ENCODE measurements around the gene WDFY4. TPM values are rescaled to one million over a fixed set of nuclear protein-coding genes. Genes with fewer than 3 reads are reported as not detected.
A peak's percentile ranks its signal among the peaks of the same experiment; 100 is the strongest.

Gene WDFY4
- total and polyA plus RNA-seq, 9 of the 15 experiments (the other 6 are each of a cell fraction or from before 2014, with no cell fraction given) = 0.01 to 0.02 (median 0.01) TPM; not detected in 6

- in situ Hi-C loops (cut with MboI) (loop anchor here (10.0 kb wide), 2 partner anchors 289 to 861 kb away; no protein-coding TSS in a partner anchor), intact Hi-C loops (cut with micrococcal nuclease) (loop anchor here (5.0 kb wide), 2 partner anchors 46 to 291 kb away; partner anchors contain the start of gene ARHGAP22)
- H3K4me3 ChIP-seq = no peak overlapping the region
- H3K9me3 ChIP-seq (replicated peaks; ENCODE audit: control insufficient read depth, insufficient read depth, low read depth, low read length) = no peaks in the 10 kb centered on the region
- no peak overlapping the region for H3K9ac ChIP-seq (ENCODE audit: insufficient read depth in 1 of 2, low read depth in 2 of 2, low read length in 2 of 2)
- H3K27ac ChIP-seq (ENCODE audit: extremely low read depth, low read depth, low read length) = no peak overlapping the region
- ATAC-seq (no peak), DNase-seq (ENCODE audit: extremely low read depth in 1 of 4, low spot score in 3 of 4) (no peak), FAIRE-seq (no peak)
- BruUV-seq (replicated peaks) = no TSS peak
- no peak overlapping the region for H2AFZ ChIP-seq (ENCODE audit: low read depth, low read length)
- no peaks in the 10 kb centered on the region for H3K9me1 ChIP-seq (ENCODE audit: control insufficient read depth, insufficient read depth, low read length)
- POLR2A ChIA-PET = no interaction called here
- H4K20me1 ChIP-seq (replicated peaks; ENCODE audit: control insufficient read depth, insufficient read depth, low read length) = no peaks in the 10 kb centered on the region; the same call in 1 of the 2 replicates
- peaks cover 7 to 49% of the 10 kb centered on the region in 2 experiments; a peak in 4 of 5 replicates for H3K27me3 ChIP-seq (ENCODE audit: control insufficient read depth in 2 of 2, insufficient read depth in 2 of 2, low read length in 2 of 2)
- no peaks in the 10 kb centered on the region for H3K36me3 ChIP-seq (ENCODE audit: control insufficient read depth, insufficient read depth, low read length)
- no peak overlapping the region for H3K4me2 ChIP-seq (ENCODE audit: insufficient read depth, low read length)
- peaks cover 10 to 22% of the 10 kb centered on the region in 2 experiments; a peak in 4 of 5 replicates for H3K4me1 ChIP-seq (replicated peaks in 1 of 2; ENCODE audit: control insufficient read depth in 2 of 2, insufficient read depth in 2 of 2, low read length in 2 of 2)
- TF ChIP-seq NR2C2 (CRISPR knock-in tag; IDR thresholded peaks at IDR 0.05) (no peak), NR2C2 (tag; IDR thresholded peaks at IDR 0.05) (no peak), PRMT5 (CRISPR knock-in tag; IDR thresholded peaks at IDR 0.05) (no peak), RFX1 (IDR thresholded peaks at IDR 0.05) (no peak)
- H3K79me2 ChIP-seq (ENCODE audit: control insufficient read depth, insufficient read depth, low read length) = no peaks in the 10 kb centered on the region
- CTCF ChIA-PET (ENCODE audit: low intra/inter-chr PET ratio) = interaction anchor here (0.9 kb wide), 1 partner anchor 102 kb away, joined by 3 read pairs; no protein-coding TSS in a partner anchor
- 2% methylated on average over 5 of the region's 5 CpGs for WGBS (ENCODE audit: insufficient coverage, low coverage, missing lambda C conversion rate)
Measured at GRCh38 chr10:48653347-48653746, 31.3 kb upstream of the WDFY4 start.

GRCh38 chr10:48653944-48654698 lies 30.6 kb upstream of the WDFY4 start:
- Histone ChIP-seq H3K79me2 (ENCODE audit: control insufficient read depth, insufficient read depth, low read length) (no peaks in the 10 kb centered on the region), H3K9ac (ENCODE audit: insufficient read depth in 1 of 2, low read depth in 2 of 2, low read length in 2 of 2) (no peak overlapping the region), H2AFZ (ENCODE audit: low read depth, low read length) (no peak overlapping the region), H3K9me3 (replicated peaks; ENCODE audit: control insufficient read depth, insufficient read depth, low read depth, low read length) (no peaks in the 10 kb centered on the region), H3K27ac (ENCODE audit: extremely low read depth, low read depth, low read length) (no peak overlapping the region), H3K36me3 (ENCODE audit: control insufficient read depth, insufficient read depth, low read length) (no peaks in the 10 kb centered on the region), H3K4me1 (replicated peaks in 1 of 2; ENCODE audit: control insufficient read depth in 2 of 2, insufficient read depth in 2 of 2, low read length in 2 of 2) (peaks cover 10 to 24% of the 10 kb centered on the region in 2 experiments; a peak in 4 of 5 replicates), H3K4me2 (ENCODE audit: insufficient read depth, low read length) (no peak overlapping the region), H4K20me1 (replicated peaks; ENCODE audit: control insufficient read depth, insufficient read depth, low read length) (no peaks in the 10 kb centered on the region; the same call in 1 of the 2 replicates), H3K4me3 (no peak overlapping the region), H3K9me1 (ENCODE audit: control insufficient read depth, insufficient read depth, low read length) (no peaks in the 10 kb centered on the region), H3K27me3 (ENCODE audit: control insufficient read depth in 2 of 2, insufficient read depth in 2 of 2, low read length in 2 of 2) (peaks cover 2 to 49% of the 10 kb centered on the region in 2 experiments; a peak in 3 of 5 replicates)
- no peak for FAIRE-seq
- WGBS (ENCODE audit: insufficient coverage, low coverage, missing lambda C conversion rate) = 2% methylated on average over 4 of the region's 4 CpGs
- in situ Hi-C loops (cut with MboI) = loop anchor here (10.0 kb wide), 2 partner anchors 289 to 861 kb away; no protein-coding TSS in a partner anchor
- TF ChIP-seq PHB (CRISPR knock-in tag; IDR thresholded peaks at IDR 0.05) (no peak), BRD9 (IDR thresholded peaks at IDR 0.05; ENCODE audit: low read depth, partially characterized antibody) (no peak), HDAC8 (tag; IDR thresholded peaks at IDR 0.05) (no peak), RBM25 (IDR thresholded peaks at IDR 0.05; ENCODE audit: low read depth, low read length, severe bottlenecking) (peak; percentile 61), ZNF347 (CRISPR knock-in tag; IDR thresholded peaks at IDR 0.05; ENCODE audit: low read depth) (no peak), ZNF436 (CRISPR knock-in tag; IDR thresholded peaks at IDR 0.05) (no peak), FOXK2 (conservative IDR thresholded peaks at IDR 0.05 in 1 of 2, IDR thresholded peaks at IDR 0.05 in 1 of 2; ENCODE audit: low read depth in 2 of 2) (no peak)
- intact Hi-C loops (cut with micrococcal nuclease) = loop anchor here (2.0 to 5.0 kb wide), 3 partner anchors 47 to 292 kb away; partner anchors contain the start of gene ARHGAP22
- no TSS peak for BruUV-seq (replicated peaks)
- ChIA-PET POLR2A (no interaction called here), CTCF (ENCODE audit: low intra/inter-chr PET ratio) (no interaction called here)
- ATAC-seq = no peak
- no peak for DNase-seq (ENCODE audit: extremely low read depth in 1 of 4, low spot score in 3 of 4)
